ENCODE data around the gene ATG16L1.

DNA sequence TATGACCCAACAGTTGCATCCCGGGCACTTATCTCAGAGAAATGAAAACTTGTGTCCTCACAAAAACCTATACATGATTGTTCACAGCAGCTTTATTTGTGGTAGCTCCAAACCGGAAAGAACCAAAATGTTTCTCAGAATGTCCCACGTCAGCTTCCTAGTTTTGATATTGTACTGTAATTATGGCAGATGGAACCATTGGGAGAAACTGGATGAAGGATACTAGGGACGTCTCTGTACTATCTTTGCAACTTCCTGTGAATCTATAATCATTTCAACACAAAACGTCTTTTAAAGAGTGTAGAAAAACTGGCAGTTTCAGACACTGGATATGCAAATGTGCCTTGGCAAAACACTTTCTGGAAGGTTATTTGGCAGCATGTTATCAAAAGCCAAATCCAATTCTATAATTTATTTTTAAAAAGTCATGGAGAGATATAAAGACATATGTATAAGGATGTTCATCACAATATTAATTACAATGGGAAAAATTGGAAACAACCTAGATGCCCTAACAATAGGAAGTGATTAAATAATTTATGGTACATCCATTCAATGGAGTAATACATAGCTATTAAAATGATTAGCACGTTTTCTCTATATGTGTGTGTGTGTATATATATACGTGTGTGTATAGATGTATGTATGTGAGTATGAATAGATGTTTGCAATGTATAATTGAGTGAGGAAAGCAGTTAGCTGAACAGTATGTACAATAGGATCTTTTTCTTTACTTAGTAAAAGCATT, 65.9 kb downstream of the ATG16L1 start:
- TF ChIP-seq, protein P1, sequence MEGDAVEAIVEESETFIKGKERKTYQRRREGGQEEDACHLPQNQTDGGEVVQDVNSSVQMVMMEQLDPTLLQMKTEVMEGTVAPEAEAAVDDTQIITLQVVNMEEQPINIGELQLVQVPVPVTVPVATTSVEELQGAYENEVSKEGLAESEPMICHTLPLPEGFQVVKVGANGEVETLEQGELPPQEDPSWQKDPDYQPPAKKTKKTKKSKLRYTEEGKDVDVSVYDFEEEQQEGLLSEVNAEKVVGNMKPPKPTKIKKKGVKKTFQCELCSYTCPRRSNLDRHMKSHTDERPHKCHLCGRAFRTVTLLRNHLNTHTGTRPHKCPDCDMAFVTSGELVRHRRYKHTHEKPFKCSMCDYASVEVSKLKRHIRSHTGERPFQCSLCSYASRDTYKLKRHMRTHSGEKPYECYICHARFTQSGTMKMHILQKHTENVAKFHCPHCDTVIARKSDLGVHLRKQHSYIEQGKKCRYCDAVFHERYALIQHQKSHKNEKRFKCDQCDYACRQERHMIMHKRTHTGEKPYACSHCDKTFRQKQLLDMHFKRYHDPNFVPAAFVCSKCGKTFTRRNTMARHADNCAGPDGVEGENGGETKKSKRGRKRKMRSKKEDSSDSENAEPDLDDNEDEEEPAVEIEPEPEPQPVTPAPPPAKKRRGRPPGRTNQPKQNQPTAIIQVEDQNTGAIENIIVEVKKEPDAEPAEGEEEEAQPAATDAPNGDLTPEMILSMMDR (IDR thresholded peaks at IDR 0.05): no peak
- no peak for TF ChIP-seq POLR2A (IDR thresholded peaks at IDR 0.05)
